Measurements from ENCODE around the gene TCF7L2.

- TF ChIP-seq CTCF (IDR thresholded peaks at IDR 0.05; ENCODE audit: low read depth, low read length), result no peak
- no peak for TF ChIP-seq EZH2phosphoT487 (IDR thresholded peaks at IDR 0.05; ENCODE audit: low read depth)
These were observed 212.9 kb downstream of the TCF7L2 start for GRCh38 chr10:113162960-113163359.

Data from OCI-LY3 (cell line).